NCI-H2029 (cell line): Measurements from ENCODE around the gene EPAS1.
A peak's percentile ranks its signal among the peaks of the same experiment; 100 is the strongest.

Experiments used
- DNase-seq: peaks from one replicate; lab custom pipeline; 2025; lab: John Stamatoyannopoulos, UW

EPAS1 gene

DNA sequence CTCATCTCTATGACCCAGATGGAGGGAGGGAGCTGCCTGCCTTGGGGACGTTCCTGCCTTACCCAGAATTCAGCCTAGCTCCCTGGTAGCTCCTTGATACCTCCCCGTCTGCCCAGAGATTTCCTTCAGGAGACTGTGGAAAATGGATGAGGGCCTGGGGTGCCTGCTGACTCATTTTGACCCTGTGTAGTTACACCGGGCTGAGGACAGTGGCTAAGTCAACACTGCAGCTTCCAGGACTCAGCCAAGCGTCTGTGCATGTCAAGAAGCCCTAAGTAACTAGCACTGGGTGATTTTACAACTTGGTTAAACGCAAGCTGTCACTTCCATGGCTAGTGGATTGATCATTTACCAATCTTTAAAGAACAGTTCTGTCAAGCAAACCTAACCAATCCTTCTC is 23.3 kb upstream of the EPAS1 start:
- DNase-seq = no peak

DNA sequence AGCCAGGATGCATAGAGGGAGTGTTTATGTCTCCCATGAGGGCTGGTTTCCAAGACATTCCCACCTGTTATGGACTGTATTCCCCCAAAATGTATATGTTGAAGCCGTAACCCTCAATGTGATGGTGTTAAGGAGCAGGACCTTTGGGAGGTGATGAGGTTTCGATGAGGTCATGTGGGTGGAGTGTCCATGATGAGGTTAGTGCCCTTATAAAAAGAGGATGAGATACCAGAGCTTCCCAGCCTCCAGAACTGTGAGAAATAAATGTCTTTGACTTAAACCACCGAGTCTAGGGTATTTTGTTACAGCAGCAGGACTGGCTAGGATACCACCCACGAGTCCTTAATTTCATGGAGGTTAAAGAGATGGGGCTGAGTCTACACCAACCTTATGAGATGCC is 22.6 kb upstream of the EPAS1 start:
- DNase-seq = no peak

DNA sequence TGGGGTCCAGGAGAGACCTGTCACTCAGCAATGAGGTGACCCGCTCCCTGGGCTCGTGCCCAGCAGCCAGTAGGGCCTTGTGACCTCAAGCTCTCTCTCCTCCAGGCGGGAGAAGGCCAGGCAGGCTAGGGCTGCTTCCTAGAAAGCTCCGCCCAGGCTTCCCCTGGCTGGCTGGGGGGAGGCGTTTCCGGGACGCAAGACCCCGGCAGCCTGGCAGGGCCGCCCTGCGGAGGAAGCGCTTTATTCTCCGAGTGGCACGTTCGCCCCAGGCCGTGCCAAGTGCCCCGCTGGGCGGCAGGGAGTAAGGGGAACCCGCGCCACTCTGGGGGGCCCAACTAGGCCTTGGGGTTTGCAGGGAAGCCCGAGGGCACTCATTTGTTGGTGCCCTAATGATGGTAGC is 21.2 kb upstream of the EPAS1 start:
- DNase-seq = no peak

DNA sequence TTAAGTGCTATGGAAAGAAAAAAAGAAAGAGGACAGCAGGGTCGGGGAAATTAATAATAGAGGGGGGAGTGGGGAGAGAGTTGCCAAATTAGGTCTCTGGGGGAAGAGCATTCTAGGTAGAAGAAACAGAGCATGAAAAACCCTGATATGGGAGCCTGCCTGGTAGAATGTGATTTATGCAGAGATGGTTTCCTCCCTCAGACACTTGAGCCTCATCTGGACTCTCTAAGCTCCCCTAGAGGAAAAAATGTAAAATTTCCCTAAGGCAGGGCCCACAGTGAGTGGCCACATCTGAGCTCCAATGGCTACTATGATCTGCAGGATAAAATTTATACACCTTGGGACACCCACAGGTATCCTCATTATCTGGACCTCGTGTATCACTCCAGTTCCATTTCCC is 20.6 kb upstream of the EPAS1 start:
- DNase-seq = no peak

DNA sequence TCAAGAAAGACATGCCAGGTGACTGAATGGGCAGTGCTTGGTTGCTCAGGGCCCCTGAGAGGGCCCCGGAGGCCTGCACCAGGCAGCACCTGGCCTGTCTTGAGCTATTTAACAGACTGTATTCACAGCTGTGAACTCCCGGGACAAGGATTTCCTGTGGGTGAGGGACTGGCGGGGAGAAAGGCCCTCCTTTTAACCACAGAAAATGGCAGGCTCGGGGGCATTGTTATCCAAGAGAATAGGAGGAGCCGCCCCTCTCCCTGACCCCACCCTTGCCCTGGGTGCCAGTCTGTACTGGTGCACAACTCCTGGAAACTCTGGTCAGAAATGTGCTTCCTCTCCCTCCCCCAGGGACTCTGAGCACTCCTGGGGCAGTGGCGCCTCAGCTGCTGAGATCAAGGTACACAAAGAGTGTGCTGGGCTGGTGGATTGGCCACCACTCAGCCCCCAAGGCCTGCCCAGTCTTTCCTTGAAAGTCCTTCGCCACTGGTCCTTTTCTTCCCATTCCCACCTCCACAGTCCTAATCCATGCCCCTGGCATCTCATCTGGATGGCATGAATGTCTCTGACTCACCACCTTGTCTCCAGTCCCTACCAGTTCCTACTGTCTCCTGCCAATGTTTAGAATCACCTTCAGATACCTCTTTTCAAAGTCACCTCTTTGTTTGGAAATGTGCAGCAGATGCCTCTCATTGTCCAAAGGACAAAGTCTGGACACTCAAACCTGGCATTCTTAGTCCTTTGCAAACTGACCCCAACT is 19.6 kb upstream of the EPAS1 start:
- no peak for DNase-seq

DNA sequence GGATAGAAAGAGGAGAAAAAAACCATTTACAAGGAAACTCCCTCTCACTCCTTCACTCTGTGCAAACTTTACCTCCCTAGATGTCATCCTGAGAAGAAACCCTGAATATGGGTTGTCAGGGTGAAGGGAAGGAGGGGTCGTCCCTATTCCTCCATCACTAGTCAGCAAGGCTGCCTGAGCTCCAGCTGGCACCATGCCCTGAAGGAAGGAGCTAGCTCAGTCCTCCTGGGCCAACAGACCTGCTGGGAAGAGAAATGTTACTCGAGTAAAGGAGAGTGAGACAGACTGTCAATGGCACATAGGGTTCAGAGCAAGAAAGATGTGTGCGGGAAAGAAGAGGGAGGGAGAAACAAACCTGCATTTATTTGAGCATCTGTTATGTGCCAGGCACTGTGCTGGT is 18.3 kb upstream of the EPAS1 start:
- no peak for DNase-seq

DNA sequence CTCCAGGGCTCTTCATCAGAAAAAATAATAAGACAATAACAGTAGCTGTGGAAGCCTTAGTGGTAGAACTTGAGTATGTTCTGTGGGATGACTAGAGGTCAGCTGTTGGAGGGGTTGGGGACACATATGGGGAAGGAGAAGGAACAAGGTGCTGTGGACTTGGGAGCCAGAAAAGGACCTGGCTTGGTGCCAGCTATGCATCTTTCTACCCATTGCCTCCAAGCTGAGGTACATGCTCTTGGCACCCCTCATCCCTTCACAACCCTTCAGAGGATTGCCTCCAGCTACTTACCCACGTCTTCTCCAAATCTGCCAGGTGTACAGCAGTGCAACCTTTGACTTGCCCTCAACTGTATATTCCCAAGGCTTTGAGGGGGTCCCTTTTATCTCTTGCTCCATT is 15.3 kb upstream of the EPAS1 start:
- DNase-seq = no peak

DNA sequence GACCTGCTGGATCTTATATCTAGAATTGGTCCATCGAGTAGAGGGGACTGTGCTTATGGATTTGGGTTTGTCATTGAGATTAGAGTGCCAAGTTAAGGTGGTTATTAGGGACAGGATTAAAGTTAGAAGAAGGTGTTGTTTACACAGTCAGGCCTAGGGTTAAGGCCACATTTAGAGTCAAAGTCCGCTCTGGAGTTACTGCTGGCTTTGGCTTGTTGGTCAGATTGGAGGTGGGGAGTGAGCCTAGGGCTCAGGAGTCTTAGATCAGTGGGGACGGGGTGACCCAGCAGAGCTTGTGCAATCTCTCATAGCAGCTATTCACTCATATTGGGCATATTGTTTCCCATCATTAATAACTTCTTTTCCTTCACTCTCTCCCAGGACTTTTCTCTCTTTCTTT is 13.5 kb upstream of the EPAS1 start:
- DNase-seq = no peak

DNA sequence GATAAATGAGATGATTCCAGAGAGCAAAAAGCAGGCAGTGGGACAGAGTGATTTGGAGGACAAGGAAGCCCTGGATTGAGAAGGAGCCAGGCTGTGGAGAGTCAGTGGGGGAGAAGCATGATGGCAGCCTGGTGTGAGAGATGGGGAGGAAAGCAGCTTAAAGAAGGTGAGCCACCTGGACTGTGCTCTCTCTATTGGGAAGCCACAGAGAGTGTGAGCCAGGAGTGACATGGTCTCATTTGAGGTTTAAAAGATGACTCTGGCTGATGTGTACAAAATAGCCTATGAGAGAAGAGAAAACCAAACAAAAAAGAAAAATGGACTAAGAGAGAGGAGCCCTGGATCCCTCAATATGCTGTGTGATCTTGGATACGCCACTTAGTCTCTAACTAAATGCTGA is 12.9 kb upstream of the EPAS1 start:
- no peak for DNase-seq

DNA sequence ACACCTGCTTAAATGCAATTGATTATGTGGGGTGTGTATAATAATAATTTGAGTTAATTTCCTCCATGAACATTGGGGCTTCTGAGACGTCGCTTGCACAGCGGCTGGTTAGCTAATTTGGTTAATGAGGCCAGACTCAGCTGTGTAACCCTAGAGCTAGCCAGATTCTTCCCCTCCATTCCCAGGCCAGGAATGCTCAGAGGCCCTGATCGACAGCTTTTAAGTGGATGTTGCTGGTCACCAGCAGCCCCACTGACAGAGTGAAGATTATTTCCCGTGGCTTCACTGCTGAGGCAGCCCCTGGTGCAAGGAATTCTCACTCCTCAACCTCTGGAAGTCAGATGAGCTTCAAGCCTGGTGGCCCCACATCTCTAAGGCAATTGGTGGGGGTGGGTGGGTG is 12.4 kb upstream of the EPAS1 start:
- no peak for DNase-seq

DNA sequence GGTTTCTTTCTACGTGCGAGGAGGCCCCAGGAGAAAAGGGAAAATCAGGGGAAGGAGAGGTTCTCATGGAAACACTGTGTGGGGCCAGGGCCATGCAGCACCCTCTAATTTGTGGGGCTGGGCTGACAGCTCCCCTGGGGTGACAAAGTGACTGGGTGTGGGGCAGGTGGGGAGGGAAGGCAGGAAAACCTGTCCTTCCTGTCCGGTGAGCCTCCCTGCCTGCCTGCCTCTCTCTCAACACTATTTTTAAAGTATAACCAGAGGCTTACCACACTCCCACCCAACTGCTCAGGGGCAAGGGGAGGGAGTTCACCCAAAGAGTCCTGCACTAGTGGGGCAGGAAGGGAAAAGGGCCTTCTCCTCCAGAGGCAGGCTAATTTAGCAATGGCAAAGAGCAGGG is 10.5 kb upstream of the EPAS1 start:
- no peak for DNase-seq

DNA sequence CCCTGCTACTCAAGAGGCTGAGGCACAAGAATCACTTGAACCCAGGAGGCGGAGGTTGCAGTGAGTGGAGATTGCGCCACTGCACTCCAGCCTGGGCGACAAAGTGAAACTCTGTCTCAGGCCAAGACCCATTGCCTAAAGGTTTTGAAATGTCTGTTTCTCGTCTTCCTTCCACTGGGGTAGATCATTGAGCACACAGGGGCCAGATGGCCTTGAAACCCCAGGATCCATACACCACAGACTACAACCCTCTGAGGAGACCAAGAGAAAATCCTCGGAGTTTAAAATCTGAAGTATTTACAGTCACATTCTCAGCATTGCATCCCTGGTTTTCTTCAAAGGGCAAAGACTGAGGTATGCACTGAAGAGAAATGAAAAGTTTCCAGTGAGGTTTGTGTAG is 7.1 kb upstream of the EPAS1 start:
- no peak for DNase-seq

DNA sequence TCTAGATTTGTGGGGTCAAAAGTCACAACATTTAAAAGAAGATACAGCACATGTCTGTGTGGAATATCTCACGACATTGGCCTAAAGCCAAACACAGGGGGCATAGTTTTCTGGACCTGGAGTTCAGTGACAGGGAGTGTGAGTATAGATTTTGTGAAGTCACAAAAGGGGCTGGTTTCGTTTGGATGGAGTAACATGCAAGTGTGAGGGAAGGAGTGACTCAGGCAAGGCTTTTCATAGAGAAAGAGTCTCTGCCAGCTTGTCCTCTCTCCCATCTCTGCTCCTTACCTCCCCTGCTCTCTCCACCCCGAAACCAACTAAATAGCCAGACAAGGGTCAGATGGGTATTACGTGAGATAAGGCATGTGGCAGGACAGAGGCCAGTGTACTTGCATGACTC is 3.7 kb upstream of the EPAS1 start:
- DNase-seq = no peak

DNA sequence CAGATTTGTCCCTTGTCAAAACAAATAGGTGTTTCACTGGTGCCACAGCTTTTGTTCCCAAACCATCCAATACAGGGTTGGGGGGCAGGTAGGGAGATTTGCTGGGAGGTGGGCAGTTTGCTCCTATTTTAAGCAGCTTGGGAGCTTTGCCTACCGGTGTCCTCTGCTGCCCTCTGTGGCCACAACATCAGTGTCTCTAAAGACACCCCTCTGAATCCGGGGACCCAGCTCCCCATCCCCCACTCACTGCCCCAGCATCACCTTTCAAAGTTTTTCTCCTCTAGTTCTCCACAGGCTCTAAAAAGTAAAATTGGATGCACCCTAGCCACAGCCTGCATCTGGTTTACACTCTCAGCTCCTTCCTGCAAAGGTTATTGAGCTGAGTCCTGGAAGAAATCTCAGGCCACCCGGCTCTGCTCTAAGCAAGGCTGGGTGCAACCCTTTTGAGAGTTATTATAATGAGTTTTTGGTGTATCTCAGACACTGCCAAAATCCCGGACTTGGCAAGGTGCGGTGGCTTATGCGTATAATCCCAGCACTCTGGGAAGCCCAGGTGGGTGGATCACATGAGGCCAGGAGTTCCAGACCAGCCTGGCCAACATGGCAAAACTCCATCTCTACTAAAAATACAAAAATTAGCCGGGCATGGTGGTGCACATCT is 2.9 kb upstream of the EPAS1 start:
- no peak for DNase-seq

DNA sequence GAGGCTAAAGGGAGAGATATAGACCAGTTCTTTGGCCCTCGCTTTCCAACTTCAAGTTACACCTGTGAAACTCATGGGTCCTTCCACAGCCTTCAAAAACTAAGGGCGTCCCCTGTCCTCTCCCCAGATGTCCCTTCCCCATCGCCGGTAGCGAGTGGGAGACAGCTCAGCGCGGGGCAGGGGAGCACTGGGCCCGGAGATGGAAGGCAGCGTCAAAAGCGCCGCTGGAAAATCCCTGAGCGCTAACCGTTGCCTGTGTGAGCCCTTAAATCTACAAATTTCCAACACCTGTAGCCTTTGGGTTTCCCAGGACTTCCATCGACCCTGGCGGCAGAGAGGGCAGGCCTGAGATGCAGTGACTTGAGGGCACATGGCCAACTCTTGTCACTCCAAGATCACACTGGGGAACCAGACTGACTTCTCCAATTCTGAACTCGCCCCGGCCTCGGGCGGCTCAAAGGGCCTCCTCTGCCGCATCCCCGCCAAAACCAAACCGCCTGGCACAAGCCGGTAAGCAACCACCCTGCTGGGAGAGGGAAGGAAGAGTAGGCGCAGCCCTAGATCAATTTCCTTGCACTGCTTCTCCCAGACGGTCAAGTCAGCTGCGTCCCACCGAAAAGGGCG is 879 bp upstream of the EPAS1 start:
- DNase-seq = no peak

DNA sequence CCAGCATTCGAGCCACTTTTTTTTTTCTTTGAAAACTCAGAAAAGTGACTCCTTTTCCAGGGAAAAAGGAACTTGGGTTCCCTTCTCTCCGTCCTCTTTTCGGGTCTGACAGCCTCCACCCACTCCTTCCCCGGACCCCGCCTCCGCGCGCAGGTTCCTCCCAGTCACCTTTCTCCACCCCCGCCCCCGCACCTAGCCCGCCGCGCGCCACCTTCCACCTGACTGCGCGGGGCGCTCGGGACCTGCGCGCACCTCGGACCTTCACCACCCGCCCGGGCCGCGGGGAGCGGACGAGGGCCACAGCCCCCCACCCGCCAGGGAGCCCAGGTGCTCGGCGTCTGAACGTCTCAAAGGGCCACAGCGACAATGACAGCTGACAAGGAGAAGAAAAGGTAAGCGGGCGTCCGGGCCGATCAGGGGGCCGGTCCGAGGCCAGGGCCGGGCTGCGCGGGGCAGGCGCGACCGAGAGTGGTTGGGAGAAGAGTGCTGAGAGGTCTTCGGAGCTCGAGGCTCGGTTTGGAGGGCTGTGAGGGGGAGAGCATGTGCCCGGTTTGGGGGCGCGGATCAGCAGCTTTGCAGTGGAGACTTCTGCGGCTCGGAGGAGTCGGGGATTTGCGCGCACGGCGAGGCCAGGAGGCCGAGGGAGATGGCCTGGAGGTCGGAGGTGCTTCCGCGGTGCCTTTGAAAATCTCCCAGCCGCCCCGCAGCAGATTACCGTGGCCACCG is 502 bp downstream of the EPAS1 start:
- DNase-seq = peak; percentile 52

DNA sequence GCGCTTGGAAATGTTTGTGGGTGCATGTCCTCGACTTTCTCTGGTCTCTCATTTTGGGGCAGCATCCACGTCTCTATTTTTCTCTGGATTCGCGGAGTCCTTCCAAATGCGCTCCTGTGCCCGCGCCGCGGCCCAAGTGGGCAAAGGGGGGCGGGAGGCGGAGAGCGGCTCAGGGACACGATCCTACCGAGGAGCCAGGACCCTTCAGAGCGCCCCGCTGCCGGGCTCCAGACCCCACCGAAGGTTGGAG is 990 bp downstream of the EPAS1 start:
- DNase-seq = no peak

DNA sequence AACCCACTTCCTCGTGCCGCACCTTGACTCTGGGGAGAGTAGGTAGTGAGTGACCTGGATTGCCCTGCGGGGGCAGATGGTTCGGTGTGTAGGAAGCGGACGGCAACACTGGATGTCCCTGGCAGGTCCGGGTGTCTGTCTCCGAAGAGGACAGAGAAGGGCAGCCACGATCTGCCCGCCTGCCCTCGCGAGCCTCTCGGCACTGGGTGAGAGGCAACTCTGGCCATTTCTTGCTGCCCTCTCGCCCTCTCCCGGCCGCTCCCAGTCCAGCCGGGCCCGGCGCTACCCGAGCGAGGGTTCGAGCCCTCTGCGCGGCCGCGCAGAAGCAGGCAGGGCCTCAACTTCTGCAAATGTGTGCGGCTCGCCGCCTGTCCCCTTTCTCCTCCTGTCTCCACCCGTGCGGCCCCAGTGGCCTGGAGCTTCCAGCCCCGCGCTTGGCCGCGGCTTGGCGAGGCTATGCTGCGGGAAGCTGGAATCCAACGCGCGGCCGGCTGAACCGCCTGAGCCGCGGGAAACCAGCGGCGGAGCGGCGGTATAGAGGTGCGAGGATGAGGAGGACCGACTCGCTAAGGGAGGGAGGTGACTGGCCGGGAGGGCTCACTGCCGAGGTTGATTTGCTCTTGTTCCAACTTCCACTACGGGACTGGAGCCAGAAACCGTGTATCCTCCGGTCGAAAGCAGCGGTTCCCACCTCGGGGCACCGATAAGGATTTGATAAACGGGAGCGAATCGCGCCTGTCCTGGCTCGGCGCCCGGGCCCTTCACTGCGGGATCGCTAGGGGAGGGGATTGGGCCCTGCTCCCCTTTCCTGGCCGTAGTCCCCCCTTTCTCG is 1.5 kb downstream of the EPAS1 start:
- peak; percentile 44 for DNase-seq

DNA sequence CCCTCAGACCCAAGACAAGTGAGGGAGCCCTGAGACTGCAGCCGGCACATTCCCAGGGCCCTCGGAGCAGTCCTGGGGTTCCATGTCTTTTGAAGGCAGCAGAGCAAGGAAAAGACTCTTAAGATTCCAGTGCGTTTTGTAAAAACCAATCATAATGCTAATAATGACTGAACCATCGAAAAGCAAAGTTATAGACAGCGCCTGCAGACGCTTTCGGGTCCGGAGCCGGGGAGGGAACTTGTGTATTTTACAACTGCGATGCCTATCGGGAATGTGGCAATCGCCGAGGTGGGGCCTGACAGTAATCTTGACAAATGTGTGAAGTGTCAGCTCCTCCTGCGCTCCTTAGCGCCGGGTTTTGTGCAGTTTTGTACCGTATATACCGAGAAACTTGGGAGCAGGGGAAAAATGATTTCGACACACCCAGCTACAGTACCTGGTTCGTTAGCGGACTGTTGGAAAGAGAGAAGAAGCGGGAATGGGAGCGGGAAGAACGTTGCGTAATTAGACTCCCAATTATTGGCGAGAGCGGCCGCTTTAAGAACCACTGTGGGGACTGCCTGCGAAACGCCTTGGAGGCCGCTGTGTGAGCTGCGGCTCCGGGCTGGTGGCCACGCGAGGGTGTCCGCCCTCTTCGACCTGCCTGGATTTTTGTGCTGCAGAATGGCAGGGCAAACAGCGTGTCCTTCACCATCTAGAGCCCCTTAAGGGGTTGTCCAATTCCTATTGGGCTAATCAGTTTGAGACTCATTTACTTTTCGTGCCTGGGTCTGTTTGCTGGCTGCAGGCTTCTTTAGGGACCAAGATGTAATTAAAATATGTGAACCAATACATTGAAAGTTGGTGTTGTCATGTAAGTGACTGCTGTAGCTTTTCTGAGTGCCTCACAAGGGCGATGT is 2.4 kb downstream of the EPAS1 start:
- peak; percentile 55 for DNase-seq

DNA sequence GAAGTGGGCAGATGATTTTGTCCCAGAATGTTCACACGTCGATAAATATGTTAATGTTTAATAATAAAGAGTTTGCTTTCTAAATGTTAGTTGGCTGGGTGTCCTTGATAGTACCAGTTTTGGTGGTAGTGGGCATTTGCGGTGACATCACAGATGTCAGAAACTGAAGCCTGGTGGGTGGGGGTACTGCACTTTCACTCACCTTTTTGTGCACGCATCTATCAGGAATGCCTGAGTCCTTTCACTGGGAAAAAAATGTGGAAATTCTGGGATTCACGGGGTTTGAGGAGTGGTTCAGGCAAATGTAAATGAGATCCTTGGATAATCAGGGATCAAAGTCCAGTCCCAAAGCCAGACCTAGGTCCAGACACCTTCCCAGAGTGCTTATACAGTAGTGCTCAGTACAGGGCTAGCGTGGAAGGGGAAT is 3.2 kb downstream of the EPAS1 start:
- no peak for DNase-seq

DNA sequence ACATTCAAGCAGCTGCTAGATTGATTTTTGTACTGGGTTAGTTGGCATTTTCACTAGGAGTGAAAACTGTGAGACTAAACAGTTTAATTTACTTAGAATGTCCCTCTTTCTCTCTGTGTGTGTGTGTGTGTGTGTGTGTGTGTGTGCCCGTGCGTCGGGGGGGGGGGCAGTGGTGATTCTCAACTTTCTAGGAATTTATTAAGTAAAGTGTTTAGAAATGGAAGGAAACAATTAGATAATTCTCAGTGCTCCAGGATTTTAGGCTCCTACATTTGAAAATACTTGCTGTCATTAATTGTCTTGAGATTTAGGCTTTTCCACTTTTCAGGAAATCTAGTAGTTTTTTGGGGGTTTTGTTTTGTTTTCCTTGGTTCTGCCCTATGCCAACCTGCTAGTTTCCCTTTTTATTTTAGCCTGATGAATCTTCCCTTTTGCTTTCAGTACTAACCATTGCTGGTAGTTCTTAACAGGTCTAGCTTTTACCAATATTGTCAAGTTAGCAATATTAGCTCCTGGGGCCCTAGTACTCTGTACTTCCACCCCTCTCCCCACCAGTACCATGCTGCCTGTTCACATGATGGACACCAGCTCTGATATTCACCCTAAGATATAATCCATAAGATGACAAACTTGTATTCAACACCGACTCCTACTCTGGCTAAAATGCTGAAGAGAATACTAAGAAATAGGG is 4.9 kb downstream of the EPAS1 start:
- DNase-seq = no peak
